Measurements from ENCODE around the gene MAGI2. TPM values are rescaled to one million over a fixed set of nuclear protein-coding genes. Genes with fewer than 3 reads are reported as not detected.

MAGI2 gene
- total RNA-seq, 2 donors from 2014 or later = 0.05 to 0.09 TPM

GRCh38 chr7:78787854-78788253, 665.6 kb downstream of the MAGI2 start:
- H3K27me3 Mint-ChIP-seq = no peaks in the 10 kb centered on the region
- no peaks in the 10 kb centered on the region for H3K36me3 Mint-ChIP-seq (ENCODE audit: low read depth)
- no peak for ATAC-seq (replicated peaks)
- H3K9me3 Mint-ChIP-seq = no peaks in the 10 kb centered on the region
- H3K27ac Mint-ChIP-seq = no peak overlapping the region
- H3K4me3 Mint-ChIP-seq = no peak overlapping the region
- H3K4me1 Mint-ChIP-seq = no peaks in the 10 kb centered on the region

GRCh38 chr7:78786055-78786454, 667.4 kb downstream of the MAGI2 start:
- no peak for ATAC-seq (replicated peaks)
- Mint-ChIP-seq H3K4me1 (no peaks in the 10 kb centered on the region), H3K36me3 (ENCODE audit: low read depth) (no peaks in the 10 kb centered on the region)

GRCh38 chr7:78783179-78783962, 670.1 kb downstream of the MAGI2 start:
- no peaks in the 10 kb centered on the region for H3K36me3 Mint-ChIP-seq (ENCODE audit: low read depth)
- H3K4me1 Mint-ChIP-seq = no peaks in the 10 kb centered on the region
- H3K27ac Mint-ChIP-seq = no peak overlapping the region
- no peaks in the 10 kb centered on the region for H3K27me3 Mint-ChIP-seq
- no peaks in the 10 kb centered on the region for H3K9me3 Mint-ChIP-seq
- ATAC-seq (replicated peaks) = no peak
- H3K4me3 Mint-ChIP-seq = no peak overlapping the region

More at GRCh38 chr7:78786055-78786454, 667.4 kb downstream of the MAGI2 start:
- Mint-ChIP-seq H3K9me3 (no peaks in the 10 kb centered on the region), H3K27ac (no peak overlapping the region), H3K27me3 (no peaks in the 10 kb centered on the region), H3K4me3 (no peak overlapping the region)

- no peak overlapping the region for H3K4me3 Mint-ChIP-seq
- no peaks in the 10 kb centered on the region for H3K36me3 Mint-ChIP-seq (ENCODE audit: low read depth)
- H3K27me3 Mint-ChIP-seq = no peaks in the 10 kb centered on the region
- no peak for ATAC-seq (replicated peaks)
- no peak overlapping the region for H3K27ac Mint-ChIP-seq
- no peaks in the 10 kb centered on the region for H3K4me1 Mint-ChIP-seq
- no peaks in the 10 kb centered on the region for H3K9me3 Mint-ChIP-seq
These were observed 672.9 kb downstream of the MAGI2 start for GRCh38 chr7:78780560-78780959.

GRCh38 chr7:78779788-78780187, 673.7 kb downstream of the MAGI2 start:
- no peaks in the 10 kb centered on the region for H3K4me1 Mint-ChIP-seq
- H3K36me3 Mint-ChIP-seq (ENCODE audit: low read depth) = no peaks in the 10 kb centered on the region
- H3K27me3 Mint-ChIP-seq = no peaks in the 10 kb centered on the region
- H3K4me3 Mint-ChIP-seq = no peak overlapping the region
- no peak for ATAC-seq (replicated peaks)
- H3K27ac Mint-ChIP-seq = no peak overlapping the region
- H3K9me3 Mint-ChIP-seq = no peaks in the 10 kb centered on the region

- no peaks in the 10 kb centered on the region for H3K4me1 Mint-ChIP-seq
- ATAC-seq (replicated peaks) = no peak
- H3K27ac Mint-ChIP-seq = no peak overlapping the region
- H3K27me3 Mint-ChIP-seq = no peaks in the 10 kb centered on the region
- no peaks in the 10 kb centered on the region for H3K9me3 Mint-ChIP-seq
- no peaks in the 10 kb centered on the region for H3K36me3 Mint-ChIP-seq (ENCODE audit: low read depth)
- H3K4me3 Mint-ChIP-seq = no peak overlapping the region
These were observed 675.6 kb downstream of the MAGI2 start for GRCh38 chr7:78777829-78778228.

- Mint-ChIP-seq H3K27ac (no peak overlapping the region), H3K9me3 (peaks cover 3% of the 10 kb centered on the region), H3K36me3 (ENCODE audit: low read depth) (no peaks in the 10 kb centered on the region), H3K27me3 (peaks cover 4% of the 10 kb centered on the region), H3K4me3 (no peak overlapping the region), H3K4me1 (no peaks in the 10 kb centered on the region)
- ATAC-seq (replicated peaks) = no peak
These were observed 682.8 kb downstream of the MAGI2 start for GRCh38 chr7:78770422-78771410.

- no peaks in the 10 kb centered on the region for H3K36me3 Mint-ChIP-seq (ENCODE audit: low read depth)
- ATAC-seq (replicated peaks) = no peak
- H3K27me3 Mint-ChIP-seq = peaks cover 4% of the 10 kb centered on the region
- H3K4me3 Mint-ChIP-seq = no peak overlapping the region
- no peak overlapping the region for H3K27ac Mint-ChIP-seq
- peaks cover 3% of the 10 kb centered on the region for H3K9me3 Mint-ChIP-seq
- no peaks in the 10 kb centered on the region for H3K4me1 Mint-ChIP-seq
These were observed 683.9 kb downstream of the MAGI2 start for GRCh38 chr7:78769481-78770101.

- Mint-ChIP-seq H3K4me1 (no peaks in the 10 kb centered on the region), H3K36me3 (ENCODE audit: low read depth) (no peaks in the 10 kb centered on the region), H3K4me3 (no peak overlapping the region), H3K9me3 (peaks cover 3% of the 10 kb centered on the region), H3K27ac (no peak overlapping the region), H3K27me3 (peaks cover 4% of the 10 kb centered on the region)
- ATAC-seq (replicated peaks) = no peak
These were observed 684.6 kb downstream of the MAGI2 start for GRCh38 chr7:78768859-78769258.

- no peaks in the 10 kb centered on the region for H3K9me3 Mint-ChIP-seq
- H3K27ac Mint-ChIP-seq = no peak overlapping the region
- no peak overlapping the region for H3K4me3 Mint-ChIP-seq
- H3K27me3 Mint-ChIP-seq = peaks cover 3% of the 10 kb centered on the region
- H3K4me1 Mint-ChIP-seq = no peaks in the 10 kb centered on the region
- no peak for ATAC-seq (replicated peaks)
- H3K36me3 Mint-ChIP-seq (ENCODE audit: low read depth) = no peaks in the 10 kb centered on the region
These were observed 687.3 kb downstream of the MAGI2 start for GRCh38 chr7:78765943-78766729.

GRCh38 chr7:78764571-78764970, 688.9 kb downstream of the MAGI2 start:
- Mint-ChIP-seq H3K4me1 (no peaks in the 10 kb centered on the region), H3K27me3 (no peaks in the 10 kb centered on the region), H3K4me3 (no peak overlapping the region), H3K9me3 (no peaks in the 10 kb centered on the region), H3K36me3 (ENCODE audit: low read depth) (no peaks in the 10 kb centered on the region), H3K27ac (no peak overlapping the region)
- no peak for ATAC-seq (replicated peaks)

- Mint-ChIP-seq H3K36me3 (ENCODE audit: low read depth) (no peaks in the 10 kb centered on the region), H3K27ac (no peak overlapping the region), H3K4me3 (no peak overlapping the region), H3K4me1 (no peaks in the 10 kb centered on the region), H3K27me3 (no peaks in the 10 kb centered on the region), H3K9me3 (no peaks in the 10 kb centered on the region)
- no peak for ATAC-seq (replicated peaks)
These were observed 690.8 kb downstream of the MAGI2 start for GRCh38 chr7:78762625-78763024.

GRCh38 chr7:78760620-78761355, 692.7 kb downstream of the MAGI2 start:
- H3K4me3 Mint-ChIP-seq = no peak overlapping the region
- no peak for ATAC-seq (replicated peaks)
- H3K27me3 Mint-ChIP-seq = no peaks in the 10 kb centered on the region
- no peaks in the 10 kb centered on the region for H3K4me1 Mint-ChIP-seq
- H3K9me3 Mint-ChIP-seq = peaks cover 5% of the 10 kb centered on the region
- no peak overlapping the region for H3K27ac Mint-ChIP-seq
- no peaks in the 10 kb centered on the region for H3K36me3 Mint-ChIP-seq (ENCODE audit: low read depth)

Measured in activated T-helper 17 cell treated with anti-CD3 and anti-CD28 coated beads, Interleukin-2, amount 50 U/mL, for 72 hours (primary cell).